GM12892 (cell line): Measurements from ENCODE around the gene ESRRG.

ENCODE experiments used
- POLR2A ChIP-seq: IDR thresholded peaks from 2 replicates; pipeline ENCODE4 v1.6.1; 2011; ENCODE audit warnings: low read depth, low read length, control low read depth
- POLR2AphosphoS5 ChIP-seq: IDR thresholded peaks from 2 replicates; pipeline ENCODE4 v1.6.1; 2011; ENCODE audit warnings: low read depth, low read length, control low read depth
- TAF1 ChIP-seq: IDR thresholded peaks from 2 replicates; pipeline ENCODE4 v1.6.1; 2011; ENCODE audit warnings: low read depth, mild to moderate bottlenecking, control low read depth, low read length, borderline replicate concordance

- no peak for TF ChIP-seq POLR2AphosphoS5
- no peak for TF ChIP-seq POLR2A
- TF ChIP-seq TAF1, result no peak
Measured at GRCh38 chr1:216682752-216683151, 40.5 kb downstream of the ESRRG start.
